Neuronal stem cell (in vitro differentiated cells): Measurements from ENCODE around the gene UCHL3.

ENCODE experiments used
- DNase-seq: peaks from one replicate; pipeline ENCODE4 v3.0.0-alpha.2; 2013; ENCODE audit warnings: low spot score
- H2AFZ ChIP-seq: one replicate; pipeline ENCODE4 v1.6.1; 2013; ENCODE audit warnings: mild to moderate bottlenecking, low read length, inconsistent platforms
- H2AK5ac ChIP-seq: 2 replicates; pipeline ENCODE4 v1.6.1; 2013; ENCODE audit warnings: low read depth, mild to moderate bottlenecking, inconsistent platforms, low read length, moderate library complexity, mixed read lengths
- H2BK120ac ChIP-seq: 2 replicates; pipeline ENCODE4 v1.6.1; 2013; ENCODE audit warnings: low read depth, mild to moderate bottlenecking, inconsistent platforms, low read length, moderate library complexity, mixed read lengths
- H2BK12ac ChIP-seq: one replicate; pipeline ENCODE4 v1.6.1; 2013; ENCODE audit warnings: low read length, inconsistent platforms
- H2BK15ac ChIP-seq: 2 replicates; pipeline ENCODE4 v1.6.1; 2013; ENCODE audit warnings: mild to moderate bottlenecking, low read length, inconsistent platforms, mixed read lengths
- H2BK5ac ChIP-seq: one replicate; pipeline ENCODE4 v1.6.1; 2013; ENCODE audit warnings: inconsistent platforms, mild to moderate bottlenecking, low read length, moderate library complexity
- H3K14ac ChIP-seq: one replicate; pipeline ENCODE4 v1.6.1; 2013; ENCODE audit warnings: low read length, inconsistent platforms
- H3K18ac ChIP-seq: 2 replicates; pipeline ENCODE4 v1.6.1; 2013; ENCODE audit warnings: low read length, inconsistent platforms
- H3K23ac ChIP-seq: 2 replicates; pipeline ENCODE4 v1.6.1; 2013; ENCODE audit warnings: low read depth, mild to moderate bottlenecking, mixed read lengths, low read length, inconsistent platforms; ENCODE audit not compliant: poor library complexity
- H3K27ac ChIP-seq: replicated peaks from 3 replicates; pipeline ENCODE4 v1.5.1; 2013; ENCODE audit warnings: low read length, inconsistent platforms
- H3K27me3 ChIP-seq, 3 experiments: 2 replicates each; pipeline ENCODE4 v1.6.1; 2013; ENCODE audit warnings: low read length in 3 of 3, mild to moderate bottlenecking in 2 of 3, inconsistent platforms in 1 of 3, low read depth in 1 of 3, mixed read lengths in 1 of 3, moderate library complexity in 1 of 3; ENCODE audit not compliant: control insufficient read depth in 3 of 3, insufficient read depth in 3 of 3
- H3K36me3 ChIP-seq, 2 donors: replicated peaks in 1 of 2; 2 replicates each; pipeline ENCODE4 v1.6.1; 2013; ENCODE audit warnings: low read length in 2 of 2; ENCODE audit not compliant: control insufficient read depth in 2 of 2, insufficient read depth in 2 of 2
- H3K4ac ChIP-seq: 2 replicates; pipeline ENCODE4 v1.6.1; 2013; ENCODE audit warnings: inconsistent platforms, mild to moderate bottlenecking, low read length, moderate library complexity
- H3K4me1 ChIP-seq, 2 donors: 1 replicate in 1 of 2; 2 replicates in 1 of 2; pipeline ENCODE4 v1.6.1; 2013; ENCODE audit warnings: low read length in 2 of 2, low read depth in 1 of 2; ENCODE audit not compliant: control insufficient read depth in 2 of 2, insufficient read depth in 1 of 2
- H3K4me2 ChIP-seq: one replicate; pipeline ENCODE4 v1.6.1; 2013; ENCODE audit warnings: mild to moderate bottlenecking, low read length, inconsistent platforms; ENCODE audit not compliant: insufficient read depth, poor library complexity, severe bottlenecking
- H3K4me3 ChIP-seq, 2 donors: 2 replicates each; pipeline ENCODE4 v1.5.1; 2013; ENCODE audit warnings: low read length in 2 of 2, mild to moderate bottlenecking in 2 of 2, inconsistent platforms in 1 of 2, moderate library complexity in 1 of 2
- H3K79me1 ChIP-seq: one replicate; pipeline ENCODE4 v1.6.1; 2013; ENCODE audit warnings: low read depth, mild to moderate bottlenecking, inconsistent platforms, low read length, moderate library complexity
- H3K9ac ChIP-seq: one replicate; pipeline ENCODE4 v1.6.1; 2013; ENCODE audit warnings: mild to moderate bottlenecking, low read depth, low read length, inconsistent platforms; ENCODE audit not compliant: poor library complexity
- H3K9me3 ChIP-seq, 2 donors: replicated peaks in 1 of 2; 2 replicates each; pipeline versions ENCODE3 to v1.6.1; 2013; ENCODE audit warnings: low read length in 2 of 2, mild to moderate bottlenecking in 2 of 2, inconsistent platforms in 1 of 2, low read depth in 1 of 2, mixed read lengths in 1 of 2, moderate library complexity in 1 of 2; ENCODE audit not compliant: control insufficient read depth in 2 of 2, insufficient read depth in 1 of 2
- H4K8ac ChIP-seq: one replicate; pipeline ENCODE4 v1.6.1; 2013; ENCODE audit warnings: low read depth, mild to moderate bottlenecking, inconsistent platforms, low read length, moderate library complexity
- H4K91ac ChIP-seq: one replicate; pipeline ENCODE4 v1.6.1; 2013; ENCODE audit warnings: low read length, low read depth, mild to moderate bottlenecking, inconsistent platforms; ENCODE audit not compliant: poor library complexity
- WGBS, 2 donors: extraction: QIAGEN DNeasy Blood & Tissue Kit; methylation state at CpG; one replicate each; pipeline ENCODE4 v1.1.7; 2013; ENCODE audit warnings: missing lambda C conversion rate in 2 of 2, mixed read lengths in 1 of 2; ENCODE audit not compliant: insufficient read length in 2 of 2, insufficient replicate concordance in 1 of 2; ENCODE audit errors: extremely low coverage in 2 of 2; 5-methylcytosine and 5-hydroxymethylcytosine counted together

Gene UCHL3

GRCh38 chr13:75643182-75643581 lies 93.6 kb downstream of the UCHL3 start:
- no peak for DNase-seq
- Histone ChIP-seq H3K14ac (no peak overlapping the region), H3K27me3 (peaks cover 0 to 5% (median 2%) of the 10 kb centered on the region in 3 experiments), H3K4ac (no peak overlapping the region), H4K91ac (no peak overlapping the region), H3K4me3 (no peak overlapping the region), H3K79me1 (no peaks in the 10 kb centered on the region), H2AFZ (no peak overlapping the region), H3K23ac (no peak overlapping the region), H3K9ac (no peak overlapping the region), H3K4me2 (no peak overlapping the region), H2BK5ac (no peak overlapping the region), H4K8ac (no peak overlapping the region), H2BK120ac (no peak overlapping the region), H2AK5ac (no peak overlapping the region), H3K18ac (no peak overlapping the region), H3K9me3 (no peaks in the 10 kb centered on the region), H3K36me3 (no peaks in the 10 kb centered on the region), H2BK15ac (no peak overlapping the region), H2BK12ac (no peak overlapping the region), H3K4me1 (no peaks in the 10 kb centered on the region), H3K27ac (no peak overlapping the region)
- WGBS, 2 donors = no CpG with 5 or more reads among the region's 1 CpG

- no peak overlapping the region for H2BK15ac ChIP-seq
- DNase-seq = no peak
- H2BK120ac ChIP-seq = no peak overlapping the region
- no peaks in the 10 kb centered on the region for H3K9me3 ChIP-seq
- H4K8ac ChIP-seq = no peak overlapping the region
- no peaks in the 10 kb centered on the region for H3K4me1 ChIP-seq
- no peak overlapping the region for H3K23ac ChIP-seq
- H3K4me3 ChIP-seq = no peak overlapping the region
- no peak overlapping the region for H3K14ac ChIP-seq
- H3K18ac ChIP-seq = no peak overlapping the region
- no peak overlapping the region for H2BK12ac ChIP-seq
- no peaks in the 10 kb centered on the region for H3K79me1 ChIP-seq
- H2AK5ac ChIP-seq = no peak overlapping the region
- H3K27me3 ChIP-seq = no peaks in the 10 kb centered on the region
- H3K36me3 ChIP-seq = no peaks in the 10 kb centered on the region
- no peak overlapping the region for H2AFZ ChIP-seq
- no peak overlapping the region for H3K4me2 ChIP-seq
- no peak overlapping the region for H3K4ac ChIP-seq
- H3K27ac ChIP-seq = no peak overlapping the region
- H4K91ac ChIP-seq = no peak overlapping the region
- H2BK5ac ChIP-seq = no peak overlapping the region
- no peak overlapping the region for H3K9ac ChIP-seq
These were observed 94.1 kb downstream of the UCHL3 start for GRCh38 chr13:75643693-75644092.

- H3K18ac ChIP-seq = no peak overlapping the region
These were observed 95.5 kb downstream of the UCHL3 start for GRCh38 chr13:75645141-75645540.

GRCh38 chr13:75647126-75647784 lies 97.7 kb downstream of the UCHL3 start:
- Histone ChIP-seq H3K79me1 (no peaks in the 10 kb centered on the region), H3K4me3 (no peak overlapping the region), H3K9ac (no peak overlapping the region), H3K27ac (no peak overlapping the region), H2BK120ac (no peak overlapping the region), H2BK12ac (no peak overlapping the region), H4K91ac (no peak overlapping the region), H4K8ac (no peak overlapping the region), H3K9me3 (no peaks in the 10 kb centered on the region), H3K23ac (no peak overlapping the region), H3K4me2 (no peak overlapping the region), H3K18ac (no peak overlapping the region), H2BK5ac (no peak overlapping the region), H2BK15ac (no peak overlapping the region), H3K4me1 (no peaks in the 10 kb centered on the region), H3K27me3 (no peaks in the 10 kb centered on the region), H3K4ac (no peak overlapping the region), H3K36me3 (no peaks in the 10 kb centered on the region), H2AFZ (no peak overlapping the region), H2AK5ac (no peak overlapping the region), H3K14ac (no peak overlapping the region)
- no CpG with 5 or more reads among the region's 1 CpG for WGBS, 2 donors
- DNase-seq = no peak

More at GRCh38 chr13:75645141-75645540, 95.5 kb downstream of the UCHL3 start:
- no peak overlapping the region for H2BK12ac ChIP-seq
- no peaks in the 10 kb centered on the region for H3K36me3 ChIP-seq
- DNase-seq = no peak
- no peaks in the 10 kb centered on the region for H3K27me3 ChIP-seq
- no peak overlapping the region for H3K23ac ChIP-seq
- H2AFZ ChIP-seq = no peak overlapping the region
- no peak overlapping the region for H2BK15ac ChIP-seq
- WGBS, 2 donors = no CpG with 5 or more reads among the region's 3 CpGs
- no peak overlapping the region for H3K4me3 ChIP-seq
- no peaks in the 10 kb centered on the region for H3K9me3 ChIP-seq
- no peak overlapping the region for H2AK5ac ChIP-seq
- no peak overlapping the region for H3K9ac ChIP-seq
- no peak overlapping the region for H3K4me2 ChIP-seq
- no peak overlapping the region for H4K91ac ChIP-seq
- no peak overlapping the region for H3K14ac ChIP-seq
- no peak overlapping the region for H3K4ac ChIP-seq
- no peaks in the 10 kb centered on the region for H3K79me1 ChIP-seq
- H2BK5ac ChIP-seq = no peak overlapping the region
- no peaks in the 10 kb centered on the region for H3K4me1 ChIP-seq
- no peak overlapping the region for H3K27ac ChIP-seq
- H4K8ac ChIP-seq = no peak overlapping the region
- H2BK120ac ChIP-seq = no peak overlapping the region
